Uterus (tissue), 2 donors: Measurements from ENCODE around the gene ROGDI.

Experiments
- POLR2A ChIP-seq, 2 donors: fragments of 450-650 bp; IDR thresholded peaks; one replicate each; pipeline ENCODE4 v1.6.1; 2016; ENCODE audit warnings: antibody characterized with exemption in 2 of 2, mild to moderate bottlenecking in 1 of 2, moderate library complexity in 1 of 2
- TF ChIP-seq, protein P1 (sequence below), 4 experiments: fragments of 200-600 bp in 2 of 4; fragments of 450-650 bp in 2 of 4; sonication (generic) in 2 of 4; IDR thresholded peaks; one replicate each; pipeline ENCODE4 v1.5.1; 2016 to 2019; ENCODE audit warnings: antibody characterized with exemption in 4 of 4, mild to moderate bottlenecking in 2 of 4, moderate library complexity in 1 of 4

DNA sequence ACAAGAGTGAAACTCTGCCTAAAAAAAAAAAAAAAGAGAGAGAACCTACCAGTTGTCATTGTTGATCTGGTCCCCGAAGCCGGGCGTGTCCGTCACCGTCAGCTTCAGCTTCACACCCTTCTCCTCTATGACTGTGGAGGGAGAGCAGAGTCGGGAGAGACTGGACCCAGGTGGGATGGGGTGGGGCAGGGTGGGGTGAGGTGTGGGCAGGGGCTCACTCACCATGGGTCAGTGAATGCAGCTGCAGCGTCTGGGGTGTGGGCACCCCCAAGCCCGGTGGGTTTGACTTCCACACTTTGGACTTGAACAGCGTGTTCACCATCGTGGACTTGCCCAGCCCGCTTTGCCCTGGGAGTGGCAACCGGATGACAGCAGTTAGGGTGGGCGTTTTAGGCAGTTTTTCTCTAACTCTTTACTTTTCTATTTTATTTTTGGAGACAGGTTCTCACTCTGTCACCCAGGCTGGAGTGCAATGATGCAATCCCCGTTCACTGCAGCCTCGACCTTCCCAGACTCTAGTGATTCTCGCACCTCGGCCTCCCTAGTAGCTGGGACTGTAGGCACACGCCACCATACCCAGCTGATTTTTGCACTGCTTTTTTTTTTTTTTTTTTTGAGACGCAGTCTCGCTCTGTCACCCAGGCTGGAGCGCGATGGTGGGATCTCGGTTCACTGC lies 16.5 kb downstream of the ROGDI start:
- TF ChIP-seq, protein P1, sequence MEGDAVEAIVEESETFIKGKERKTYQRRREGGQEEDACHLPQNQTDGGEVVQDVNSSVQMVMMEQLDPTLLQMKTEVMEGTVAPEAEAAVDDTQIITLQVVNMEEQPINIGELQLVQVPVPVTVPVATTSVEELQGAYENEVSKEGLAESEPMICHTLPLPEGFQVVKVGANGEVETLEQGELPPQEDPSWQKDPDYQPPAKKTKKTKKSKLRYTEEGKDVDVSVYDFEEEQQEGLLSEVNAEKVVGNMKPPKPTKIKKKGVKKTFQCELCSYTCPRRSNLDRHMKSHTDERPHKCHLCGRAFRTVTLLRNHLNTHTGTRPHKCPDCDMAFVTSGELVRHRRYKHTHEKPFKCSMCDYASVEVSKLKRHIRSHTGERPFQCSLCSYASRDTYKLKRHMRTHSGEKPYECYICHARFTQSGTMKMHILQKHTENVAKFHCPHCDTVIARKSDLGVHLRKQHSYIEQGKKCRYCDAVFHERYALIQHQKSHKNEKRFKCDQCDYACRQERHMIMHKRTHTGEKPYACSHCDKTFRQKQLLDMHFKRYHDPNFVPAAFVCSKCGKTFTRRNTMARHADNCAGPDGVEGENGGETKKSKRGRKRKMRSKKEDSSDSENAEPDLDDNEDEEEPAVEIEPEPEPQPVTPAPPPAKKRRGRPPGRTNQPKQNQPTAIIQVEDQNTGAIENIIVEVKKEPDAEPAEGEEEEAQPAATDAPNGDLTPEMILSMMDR (IDR thresholded peaks at IDR 0.05) = no peak
- no peak for TF ChIP-seq POLR2A (IDR thresholded peaks at IDR 0.05)
